ENCODE data around the gene ZBTB46. TPM values are rescaled to one million over a fixed set of nuclear protein-coding genes. Genes with fewer than 3 reads are reported as not detected.
"Not testable (repeated sequence)": the region's sequence is repeated elsewhere in the genome, so short reads cannot be mapped to it uniquely, and the experiment has no call there.

Gene ZBTB46
- total RNA-seq, 2 donors from 2014 or later: 9.3 to 9.9 TPM

- ATAC-seq (ENCODE audit: insufficient number of reproducible peaks, low FRiP score, low read depth): no peak
- no peak for DNase-seq (ENCODE audit: low spot score)
- Histone ChIP-seq H3K4me3 (no peak overlapping the region), H3K9me3 (no peaks in the 10 kb centered on the region), H3K36me3 (no peaks in the 10 kb centered on the region), H3K27me3 (replicated peaks; ENCODE audit: insufficient read depth) (no peaks in the 10 kb centered on the region), H3K4me1 (ENCODE audit: control insufficient read depth in 1 of 2, low read depth in 2 of 2) (no peaks in the 10 kb centered on the region), H3K27ac (no peak overlapping the region)
- no peak for TF ChIP-seq CTCF (IDR thresholded peaks at IDR 0.05)
These were observed 49.0 kb downstream of the ZBTB46 start for GRCh38 chr20:63782051-63782471.

GRCh38 chr20:63781181-63781580 is 49.9 kb downstream of the ZBTB46 start:
- TF ChIP-seq CTCF (IDR thresholded peaks at IDR 0.05): no peak

GRCh38 chr20:63778857-63779256 is 52.2 kb downstream of the ZBTB46 start:
- TF ChIP-seq CTCF (IDR thresholded peaks at IDR 0.05): no peak
- Histone ChIP-seq H3K27ac (no peak overlapping the region), H3K27me3 (replicated peaks; ENCODE audit: insufficient read depth) (no peaks in the 10 kb centered on the region), H3K9me3 (no peaks in the 10 kb centered on the region), H3K36me3 (no peaks in the 10 kb centered on the region), H3K4me3 (no peak overlapping the region), H3K4me1 (ENCODE audit: control insufficient read depth in 1 of 2, low read depth in 2 of 2) (peaks cover 0 to 6% of the 10 kb centered on the region in 2 donors)
- no peak for DNase-seq (ENCODE audit: low spot score)
- ATAC-seq (ENCODE audit: insufficient number of reproducible peaks, low FRiP score, low read depth): no peak

More at GRCh38 chr20:63781181-63781580, 49.9 kb downstream of the ZBTB46 start:
- Histone ChIP-seq H3K36me3 (no peaks in the 10 kb centered on the region), H3K9me3 (no peaks in the 10 kb centered on the region), H3K27ac (no peak overlapping the region), H3K4me1 (ENCODE audit: control insufficient read depth in 1 of 2, low read depth in 2 of 2) (no peaks in the 10 kb centered on the region), H3K4me3 (no peak overlapping the region), H3K27me3 (replicated peaks; ENCODE audit: insufficient read depth) (no peaks in the 10 kb centered on the region)
- no peak for DNase-seq (ENCODE audit: low spot score)
- no peak for ATAC-seq (ENCODE audit: insufficient number of reproducible peaks, low FRiP score, low read depth)

DNA sequence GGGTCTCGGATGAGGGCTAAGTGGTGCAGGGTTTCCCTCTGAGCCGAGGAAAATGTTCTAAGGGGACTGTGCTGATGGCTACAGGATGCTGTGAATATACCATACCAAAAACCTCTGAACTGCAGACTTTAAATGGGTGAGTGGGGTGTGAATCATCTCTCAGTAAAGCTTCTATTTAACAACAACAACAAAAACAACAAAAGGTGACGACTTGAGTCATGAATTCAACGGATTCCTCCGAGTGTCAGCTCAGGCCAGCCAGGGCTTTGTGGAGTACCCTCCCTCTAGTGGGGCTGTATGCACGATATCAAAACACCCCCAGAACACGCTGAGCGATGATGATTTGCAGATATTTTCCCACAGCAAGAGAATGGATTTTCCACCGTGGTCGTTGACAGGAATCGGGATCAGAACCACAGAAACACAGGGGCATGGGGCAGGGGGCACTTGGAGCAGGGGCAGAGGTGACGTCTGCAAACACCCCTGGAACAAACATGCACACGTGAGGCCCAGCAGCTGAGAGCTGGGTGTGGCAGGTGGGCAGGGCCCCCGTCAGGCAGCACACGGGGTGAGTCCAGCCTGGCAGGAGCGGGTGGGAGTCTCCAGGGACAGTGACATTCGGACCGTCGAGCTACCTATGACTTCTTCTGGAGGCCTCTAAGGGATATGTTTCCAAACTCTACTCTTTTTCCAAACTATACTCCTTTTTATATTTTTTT is 52.9 kb downstream of the ZBTB46 start:
- Histone ChIP-seq H3K27me3 (replicated peaks; ENCODE audit: insufficient read depth) (no peaks in the 10 kb centered on the region), H3K9me3 (no peaks in the 10 kb centered on the region), H3K4me1 (ENCODE audit: control insufficient read depth in 1 of 2, low read depth in 2 of 2) (peaks cover 0 to 10% of the 10 kb centered on the region in 2 donors), H3K4me3 (no peak overlapping the region), H3K36me3 (no peaks in the 10 kb centered on the region), H3K27ac (no peak overlapping the region)
- TF ChIP-seq CTCF (IDR thresholded peaks at IDR 0.05): no peak
- no peak for DNase-seq (ENCODE audit: low spot score)
- no peak for ATAC-seq (ENCODE audit: insufficient number of reproducible peaks, low FRiP score, low read depth)

GRCh38 chr20:63777614-63778013 is 53.5 kb downstream of the ZBTB46 start:
- Histone ChIP-seq H3K4me1 (ENCODE audit: control insufficient read depth in 1 of 2, low read depth in 2 of 2) (peaks cover 0 to 10% of the 10 kb centered on the region in 2 donors), H3K36me3 (no peaks in the 10 kb centered on the region), H3K4me3 (no peak overlapping the region), H3K9me3 (no peaks in the 10 kb centered on the region), H3K27me3 (replicated peaks; ENCODE audit: insufficient read depth) (no peaks in the 10 kb centered on the region), H3K27ac (no peak overlapping the region)
- no peak for TF ChIP-seq CTCF (IDR thresholded peaks at IDR 0.05)
- ATAC-seq (ENCODE audit: insufficient number of reproducible peaks, low FRiP score, low read depth) (no peak), DNase-seq (ENCODE audit: low spot score) (no peak)

DNA sequence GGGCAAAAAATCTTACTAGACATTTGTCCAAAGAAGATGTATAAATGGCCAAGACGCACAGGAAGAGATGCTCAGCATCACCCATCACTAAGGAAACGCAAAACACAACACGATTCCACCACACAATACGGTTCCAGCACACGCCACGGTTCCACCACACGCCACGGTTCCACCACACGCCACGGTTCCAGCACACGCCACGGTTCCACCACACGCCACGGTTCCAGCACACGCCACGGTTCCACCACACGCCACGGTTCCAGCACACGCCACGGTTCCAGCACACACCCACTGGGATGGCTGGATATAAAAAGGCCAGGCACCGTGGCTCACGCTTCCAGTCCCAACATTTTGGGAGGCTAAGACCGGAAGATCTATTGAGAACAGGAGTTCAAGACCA is 54.2 kb downstream of the ZBTB46 start:
- H3K36me3 ChIP-seq; H3K9me3 ChIP-seq; ATAC-seq (ENCODE audit: insufficient number of reproducible peaks, low FRiP score, low read depth); H3K4me3 ChIP-seq; H3K4me1 ChIP-seq (ENCODE audit: control insufficient read depth in 1 of 2, low read depth in 2 of 2); H3K27ac ChIP-seq; H3K27me3 ChIP-seq (replicated peaks; ENCODE audit: insufficient read depth); DNase-seq (ENCODE audit: low spot score): not testable (repeated sequence)
